ENCODE measurements around the gene TRPV3. TPM values are rescaled to one million over a fixed set of nuclear protein-coding genes. Genes with fewer than 3 reads are reported as not detected.
"Not testable (repeated sequence)": the region's sequence is repeated elsewhere in the genome, so short reads cannot be mapped to it uniquely, and the experiment has no call there.

TRPV3 gene
- total and polyA plus RNA-seq, 2 of the 8 experiments (the other 6 are each of a cell fraction or from before 2014, with no cell fraction given): 0.56 to 1.0 TPM

DNA sequence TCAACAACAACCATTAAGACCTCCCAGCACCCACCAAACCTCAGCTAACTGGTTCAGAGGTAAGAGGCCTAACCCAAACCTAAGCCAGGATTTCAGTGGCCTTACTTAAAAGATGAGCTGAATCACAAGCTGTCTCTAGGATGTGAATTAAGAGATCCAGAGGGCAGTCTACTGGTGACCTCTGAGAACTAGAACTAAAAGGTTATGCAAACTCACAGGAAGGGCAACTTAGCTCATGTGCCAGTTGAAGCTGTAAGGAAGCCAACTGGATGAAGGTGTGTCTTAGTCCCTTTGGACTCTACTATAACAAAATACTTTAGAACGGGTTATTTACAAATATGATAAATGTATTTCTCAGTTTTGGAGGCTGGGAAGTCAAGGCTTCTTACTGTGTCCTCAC, 91.3 kb downstream of the TRPV3 start:
- H2BK12ac ChIP-seq (ENCODE audit: low read depth, low read length); H2BK15ac ChIP-seq (ENCODE audit: low read length); H2BK5ac ChIP-seq (ENCODE audit: low read depth, low read length); H4K20me1 ChIP-seq (replicated peaks in 1 of 2; ENCODE audit: control insufficient read depth in 1 of 2, insufficient read depth in 2 of 2, low read length in 2 of 2); H2AFZ ChIP-seq (ENCODE audit: low read length); H3K4me1 ChIP-seq (replicated peaks in 1 of 4; ENCODE audit: control insufficient read depth in 3 of 4, insufficient read depth in 4 of 4, low read length in 3 of 4); H2BK20ac ChIP-seq (ENCODE audit: low read length); H2BK120ac ChIP-seq (replicated peaks; ENCODE audit: low read depth, low read length); H3K56ac ChIP-seq (replicated peaks; ENCODE audit: insufficient read length, low read depth, low read length); H3K9me3 ChIP-seq (ENCODE audit: insufficient read depth in 2 of 2, low read depth in 1 of 2, low read length in 1 of 2); H4K91ac ChIP-seq (replicated peaks; ENCODE audit: insufficient read length, low read length); DNase-seq (ENCODE audit: low read depth in 1 of 2, low spot score in 2 of 2); H4K8ac ChIP-seq (ENCODE audit: extremely low read depth, insufficient read depth, low read length); H3K79me2 ChIP-seq (ENCODE audit: control insufficient read depth in 1 of 2, insufficient read depth in 2 of 2, low read length in 2 of 2); H3K9ac ChIP-seq (replicated peaks in 1 of 4; ENCODE audit: extremely low read depth in 1 of 4, low read depth in 3 of 4, low read length in 3 of 4); H3K4ac ChIP-seq (replicated peaks; ENCODE audit: insufficient read length, low read depth, low read length); POLR2A ChIA-PET (ENCODE audit: partially characterized antibody); H3K23ac ChIP-seq (ENCODE audit: insufficient read length); H4K5ac ChIP-seq (ENCODE audit: insufficient read length, low read depth, low read length); H3K4me2 ChIP-seq (ENCODE audit: insufficient read depth in 1 of 2, low read depth in 2 of 2, low read length in 2 of 2); H3K23me2 ChIP-seq (ENCODE audit: low read depth, low read length); H3K27me3 ChIP-seq (replicated peaks in 1 of 4; ENCODE audit: control insufficient read depth in 3 of 4, extremely low read depth in 1 of 4, insufficient read depth in 3 of 4, low read length in 3 of 4); H2AK5ac ChIP-seq (ENCODE audit: low read depth, low read length); H3K36me3 ChIP-seq (ENCODE audit: control insufficient read depth in 2 of 4, insufficient read depth in 4 of 4, low read length in 3 of 4); H3K4me3 ChIP-seq (ENCODE audit: extremely low read depth in 1 of 4, insufficient read depth in 2 of 4, low read depth in 3 of 4, low read length in 4 of 4); H3K14ac ChIP-seq (ENCODE audit: insufficient read length); H3K79me1 ChIP-seq (ENCODE audit: low read depth, low read length); H3K27ac ChIP-seq (ENCODE audit: low read depth, low read length); H3K18ac ChIP-seq (ENCODE audit: extremely low read depth, low read length): not testable (repeated sequence)
- peak; percentile 71 for FAIRE-seq
- CTCF ChIA-PET (ENCODE audit: partially characterized antibody): interaction anchor here (0.6 kb wide), 1 partner anchor 1651 kb away, joined by 3 read pairs; no protein-coding TSS in a partner anchor
- 76% methylated on average over 1 of the region's 1 CpG; no CpG with 5 or more reads in 1 of the 2 experiments for WGBS, 2 experiments (ENCODE audit: extremely low coverage in 1 of 2, insufficient coverage in 1 of 2, insufficient read length in 1 of 2, insufficient replicate concordance in 2 of 2, low coverage in 1 of 2, low lambda C conversion rate in 2 of 2, missing lambda C conversion rate in 1 of 2)

Other genes with a start within 250 kb of the TRPV3 start
- gene OR3A2, start 171.5 kb downstream of the TRPV3 start, total RNA-seq (2021; fragmentation: NEBNext Ultra II Directional; extraction: Animal tissue kit (Norgen Biotek cat#: 25700)): not detected in 2 replicates
- not detected in 2 replicates for gene OR3A2, start 171.5 kb downstream of the TRPV3 start, polyA plus RNA-seq (2011; rRNA removed)
- not detected in 2 replicates for gene OR1E1, start 159.4 kb downstream of the TRPV3 start, total RNA-seq (2021; fragmentation: NEBNext Ultra II Directional; extraction: Animal tissue kit (Norgen Biotek cat#: 25700))
- gene OR1E1, start 159.4 kb downstream of the TRPV3 start, polyA plus RNA-seq (2011; rRNA removed): not detected in 2 replicates
- gene OR3A3, start 146.4 kb downstream of the TRPV3 start, total RNA-seq (2021; fragmentation: NEBNext Ultra II Directional; extraction: Animal tissue kit (Norgen Biotek cat#: 25700)): not detected in 2 replicates
- not detected in 2 replicates for gene OR3A3, start 146.4 kb downstream of the TRPV3 start, polyA plus RNA-seq (2011; rRNA removed)
- not detected in 2 replicates for gene OR1E2, start 124.0 kb downstream of the TRPV3 start, total RNA-seq (2021; fragmentation: NEBNext Ultra II Directional; extraction: Animal tissue kit (Norgen Biotek cat#: 25700))
- gene OR1E2, start 124.0 kb downstream of the TRPV3 start, polyA plus RNA-seq (2011; rRNA removed): not detected in 2 replicates
- gene SPATA22, start 86.0 kb downstream of the TRPV3 start, total RNA-seq (2021; fragmentation: NEBNext Ultra II Directional; extraction: Animal tissue kit (Norgen Biotek cat#: 25700)): not detected in 2 replicates
- 0.06 TPM in 1 of 2 replicates, not detected in the other for gene SPATA22, start 86.0 kb downstream of the TRPV3 start, polyA plus RNA-seq (2011; rRNA removed)
- gene ASPA, start 81.8 kb downstream of the TRPV3 start, total RNA-seq (2021; fragmentation: NEBNext Ultra II Directional; extraction: Animal tissue kit (Norgen Biotek cat#: 25700)): not detected in 2 replicates
- gene ASPA, start 81.8 kb downstream of the TRPV3 start, polyA plus RNA-seq (2011; rRNA removed): 0.03 TPM in 1 of 2 replicates, not detected in the other
- gene TRPV1, start 51.6 kb upstream of the TRPV3 start, total RNA-seq (2021; fragmentation: NEBNext Ultra II Directional; extraction: Animal tissue kit (Norgen Biotek cat#: 25700)): 2.5 and 3.0 TPM in 2 replicates
- 3.0 and 3.5 TPM in 2 replicates for gene TRPV1, start 51.6 kb upstream of the TRPV3 start, polyA plus RNA-seq (2011; rRNA removed)
- 36.7 and 37.3 TPM in 2 replicates for gene SHPK, start 78.4 kb upstream of the TRPV3 start, total RNA-seq (2021; fragmentation: NEBNext Ultra II Directional; extraction: Animal tissue kit (Norgen Biotek cat#: 25700))
- 28.6 and 35.5 TPM in 2 replicates for gene SHPK, start 78.4 kb upstream of the TRPV3 start, polyA plus RNA-seq (2011; rRNA removed)
- gene CTNS, start 78.9 kb upstream of the TRPV3 start, total RNA-seq (2021; fragmentation: NEBNext Ultra II Directional; extraction: Animal tissue kit (Norgen Biotek cat#: 25700)): 12.9 and 16.4 TPM in 2 replicates
- 11.6 and 13.1 TPM in 2 replicates for gene CTNS, start 78.9 kb upstream of the TRPV3 start, polyA plus RNA-seq (2011; rRNA removed)
- gene TAX1BP3, start 110.8 kb upstream of the TRPV3 start, total RNA-seq (2021; fragmentation: NEBNext Ultra II Directional; extraction: Animal tissue kit (Norgen Biotek cat#: 25700)): 81.8 and 83.5 TPM in 2 replicates
- 65.3 and 87.8 TPM in 2 replicates for gene TAX1BP3, start 110.8 kb upstream of the TRPV3 start, polyA plus RNA-seq (2011; rRNA removed)
- 81.5 and 86.5 TPM in 2 replicates for gene EMC6, start 111.0 kb upstream of the TRPV3 start, total RNA-seq (2021; fragmentation: NEBNext Ultra II Directional; extraction: Animal tissue kit (Norgen Biotek cat#: 25700))
- 193 and 201 TPM in 2 replicates for gene EMC6, start 111.0 kb upstream of the TRPV3 start, polyA plus RNA-seq (2011; rRNA removed)
- 15.5 and 15.6 TPM in 2 replicates for gene P2RX5, start 138.3 kb upstream of the TRPV3 start, total RNA-seq (2021; fragmentation: NEBNext Ultra II Directional; extraction: Animal tissue kit (Norgen Biotek cat#: 25700))
- 12.0 and 14.2 TPM in 2 replicates for gene P2RX5, start 138.3 kb upstream of the TRPV3 start, polyA plus RNA-seq (2011; rRNA removed)
- gene HASPIN, start 166.1 kb upstream of the TRPV3 start, total RNA-seq (2021; fragmentation: NEBNext Ultra II Directional; extraction: Animal tissue kit (Norgen Biotek cat#: 25700)): 29.4 and 29.5 TPM in 2 replicates
- 7.8 and 12.0 TPM in 2 replicates for gene HASPIN, start 166.1 kb upstream of the TRPV3 start, polyA plus RNA-seq (2011; rRNA removed)
- gene ITGAE, start 243.4 kb upstream of the TRPV3 start, total RNA-seq (2021; fragmentation: NEBNext Ultra II Directional; extraction: Animal tissue kit (Norgen Biotek cat#: 25700)): 23.2 and 24.5 TPM in 2 replicates
- 25.5 and 43.1 TPM in 2 replicates for gene ITGAE, start 243.4 kb upstream of the TRPV3 start, polyA plus RNA-seq (2011; rRNA removed)

Data from H1 (cell line).